Progenitor cell of endocrine pancreas (in vitro differentiated cells): ENCODE measurements around the gene DNPH1. TPM values are rescaled to one million over a fixed set of nuclear protein-coding genes. Genes with fewer than 3 reads are reported as not detected.

ENCODE experiments used
- DNase-seq: peaks from one replicate; pipeline ENCODE4 v3.0.0; 2021; ENCODE audit warnings: low spot score; ENCODE audit not compliant: unreplicated experiment
- H3K27ac Mint-ChIP-seq: 2 replicates; pipeline ENCODE4 v1.8.0; 2021; ENCODE audit warnings: mild to moderate bottlenecking, moderate library complexity, mixed read lengths
- H3K27me3 Mint-ChIP-seq: 2 replicates; pipeline ENCODE4 v1.8.0; 2021; ENCODE audit warnings: mixed read lengths
- H3K36me3 Mint-ChIP-seq: 2 replicates; pipeline ENCODE4 v1.8.0; 2022; ENCODE audit warnings: mixed read lengths; ENCODE audit not compliant: insufficient read depth
- H3K4me1 Mint-ChIP-seq: 2 replicates; pipeline ENCODE4 v1.8.0; 2021; ENCODE audit warnings: low read depth, mixed read lengths
- H3K4me3 Mint-ChIP-seq: 2 replicates; pipeline ENCODE4 v1.8.0; 2021; ENCODE audit warnings: low read depth, mild to moderate bottlenecking, moderate library complexity, mixed read lengths
- H3K9me3 Mint-ChIP-seq: 2 replicates; pipeline ENCODE4 v1.8.0; 2021; ENCODE audit warnings: low read depth, mixed read lengths
- CTCF ChIP-seq: fragments of 200-600 bp; sonication (generic); IDR thresholded peaks from one replicate; pipeline ENCODE4 v1.5.0; 2021; ENCODE audit warnings: antibody characterized with exemption, mild to moderate bottlenecking; ENCODE audit not compliant: unreplicated experiment
- total RNA-seq: library from RNA; stranded (reverse); gene quantifications from 2 replicates; pipeline ENCODE4 v1.2.1, GENCODE V29; 2021

DNPH1 gene
- total RNA-seq, 1 donor from 2014 or later = 33.9 TPM

- no peak overlapping the region for H3K4me3 Mint-ChIP-seq
- no peak for DNase-seq
- H3K27me3 Mint-ChIP-seq = peaks cover 83% of the 10 kb centered on the region
- no peaks in the 10 kb centered on the region for H3K36me3 Mint-ChIP-seq
- no peak overlapping the region for H3K27ac Mint-ChIP-seq
- peaks cover 22% of the 10 kb centered on the region for H3K4me1 Mint-ChIP-seq
- H3K9me3 Mint-ChIP-seq = no peaks in the 10 kb centered on the region
- no peak for TF ChIP-seq CTCF
These were observed 42.7 kb upstream of the DNPH1 start for GRCh38 chr6:43271944-43272343.

GRCh38 chr6:43271103-43271815 is 42.0 kb upstream of the DNPH1 start:
- Mint-ChIP-seq H3K27ac (no peak overlapping the region), H3K36me3 (no peaks in the 10 kb centered on the region), H3K27me3 (peaks cover 80% of the 10 kb centered on the region), H3K9me3 (no peaks in the 10 kb centered on the region), H3K4me3 (no peak overlapping the region), H3K4me1 (peaks cover 23% of the 10 kb centered on the region)
- DNase-seq = no peak
- TF ChIP-seq CTCF = no peak

GRCh38 chr6:43269273-43270007 is 40.2 kb upstream of the DNPH1 start:
- TF ChIP-seq CTCF = no peak
- H3K36me3 Mint-ChIP-seq = no peaks in the 10 kb centered on the region
- H3K9me3 Mint-ChIP-seq = no peaks in the 10 kb centered on the region
- no peak for DNase-seq
- peaks cover 87% of the 10 kb centered on the region for H3K27me3 Mint-ChIP-seq
- H3K27ac Mint-ChIP-seq = no peak overlapping the region
- no peak overlapping the region for H3K4me3 Mint-ChIP-seq
- H3K4me1 Mint-ChIP-seq = peaks cover 17% of the 10 kb centered on the region

GRCh38 chr6:43268782-43269272 is 39.5 kb upstream of the DNPH1 start:
- no peak for TF ChIP-seq CTCF
- H3K4me3 Mint-ChIP-seq = no peak overlapping the region
- peaks cover 17% of the 10 kb centered on the region for H3K4me1 Mint-ChIP-seq
- peaks cover 84% of the 10 kb centered on the region for H3K27me3 Mint-ChIP-seq
- DNase-seq = no peak
- no peaks in the 10 kb centered on the region for H3K9me3 Mint-ChIP-seq
- no peak overlapping the region for H3K27ac Mint-ChIP-seq
- no peaks in the 10 kb centered on the region for H3K36me3 Mint-ChIP-seq

GRCh38 chr6:43268355-43268700 is 39.0 kb upstream of the DNPH1 start:
- no peak for TF ChIP-seq CTCF
- Mint-ChIP-seq H3K27me3 (peaks cover 84% of the 10 kb centered on the region), H3K9me3 (no peaks in the 10 kb centered on the region), H3K27ac (no peak overlapping the region), H3K4me1 (peaks cover 17% of the 10 kb centered on the region), H3K4me3 (no peak overlapping the region), H3K36me3 (no peaks in the 10 kb centered on the region)
- no peak for DNase-seq
